Muscle of leg (tissue), 11 donors: ENCODE data around the gene IKBKG. TPM values are rescaled to one million over a fixed set of nuclear protein-coding genes. Genes with fewer than 3 reads are reported as not detected.
"Not testable (repeated sequence)": the region's sequence is repeated elsewhere in the genome, so short reads cannot be mapped to it uniquely, and the experiment has no call there.

Experiments used
- DNase-seq: peaks from one replicate; pipeline ENCODE4 v3.0.0; 2013
- H3K27ac ChIP-seq: one replicate; pipeline ENCODE4 v1.5.1; 2013; ENCODE audit warnings: mild to moderate bottlenecking, low read length, control low read depth
- H3K27me3 ChIP-seq: one replicate; pipeline ENCODE4 v1.6.1; 2013; ENCODE audit warnings: low read length; ENCODE audit not compliant: control insufficient read depth, insufficient read depth
- H3K36me3 ChIP-seq: one replicate; pipeline ENCODE4 v1.6.1; 2013; ENCODE audit warnings: low read length; ENCODE audit not compliant: control insufficient read depth, insufficient read depth
- H3K4me1 ChIP-seq: one replicate; pipeline ENCODE4 v1.6.1; 2013; ENCODE audit warnings: low read length; ENCODE audit not compliant: control insufficient read depth, insufficient read depth
- H3K4me3 ChIP-seq: one replicate; pipeline ENCODE4 v1.5.1; 2013; ENCODE audit warnings: low read length, control low read depth
- H3K9me3 ChIP-seq: replicated peaks from 2 replicates; pipeline ENCODE4 v1.6.1; 2013; ENCODE audit warnings: low read depth, low read length; ENCODE audit not compliant: control insufficient read depth
- WGBS: methylation state at CpG from one replicate; pipeline ENCODE4 v1.1.5; 2013; ENCODE audit warnings: missing lambda C conversion rate; ENCODE audit not compliant: insufficient coverage; 5-methylcytosine and 5-hydroxymethylcytosine counted together
- polyA plus RNA-seq, 8 donors: library from polyadenylated mRNA; unstranded; fragments of 120-200 nt; gene quantifications; one replicate each; pipeline versions ENCODE4 v1.2.1 to v1.2.3, GENCODE V29; 2013; ENCODE audit warnings: inconsistent platforms in 1 of 8, low replicate concordance in 1 of 8; ENCODE audit not compliant: insufficient read length in 8 of 8, insufficient read depth in 1 of 8
- total RNA-seq: library from RNA; stranded (reverse); fragments of 120-200 nt; gene quantifications from one replicate; pipeline ENCODE4 v1.2.4, GENCODE V29; 2013

IKBKG gene
- total and polyA plus RNA-seq, 9 donors, result 9.4 to 16.3 (median 13.6) TPM

DNA sequence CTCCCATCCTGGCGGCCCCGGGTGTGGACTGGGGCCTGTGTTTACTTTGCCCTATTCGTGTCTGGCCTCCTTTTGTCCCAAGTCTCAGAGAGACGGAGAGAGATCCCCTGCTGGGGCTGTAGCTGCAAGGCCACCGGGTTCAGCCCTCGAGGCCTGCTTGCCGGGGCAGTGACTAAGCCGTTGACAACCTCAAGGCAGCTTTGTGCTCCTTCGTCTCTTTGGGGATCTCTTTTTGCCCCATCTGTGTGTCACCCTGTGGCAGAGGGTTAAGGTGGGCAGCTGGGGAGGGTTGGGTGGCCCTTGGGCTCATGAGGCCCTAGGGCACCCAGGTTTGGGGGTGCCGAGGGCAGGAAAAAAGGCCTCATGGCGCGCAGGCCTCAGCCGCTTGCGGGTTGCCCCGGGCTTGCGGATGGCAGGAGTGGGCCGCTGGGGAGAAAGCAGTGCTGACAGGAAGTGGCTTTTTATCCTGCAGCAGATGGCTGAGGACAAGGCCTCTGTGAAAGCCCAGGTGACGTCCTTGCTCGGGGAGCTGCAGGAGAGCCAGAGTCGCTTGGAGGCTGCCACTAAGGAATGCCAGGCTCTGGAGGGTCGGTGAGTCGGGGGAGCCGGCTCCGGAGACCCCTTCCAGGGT lies 10.8 kb downstream of the IKBKG start:
- not testable (repeated sequence) for H3K4me1 ChIP-seq, H3K27me3 ChIP-seq, H3K4me3 ChIP-seq, DNase-seq, H3K27ac ChIP-seq, H3K9me3 ChIP-seq, H3K36me3 ChIP-seq
- no CpG with 5 or more reads among the region's 24 CpGs for WGBS

GRCh38 chrX:154558896-154559295 lies 11.5 kb downstream of the IKBKG start:
- H3K9me3 ChIP-seq, H3K27me3 ChIP-seq, H3K27ac ChIP-seq, H3K36me3 ChIP-seq, H3K4me3 ChIP-seq, H3K4me1 ChIP-seq, DNase-seq: not testable (repeated sequence)
- no CpG with 5 or more reads among the region's 21 CpGs for WGBS

- not testable (repeated sequence) for DNase-seq, H3K36me3 ChIP-seq, H3K27ac ChIP-seq, H3K4me1 ChIP-seq, H3K9me3 ChIP-seq, H3K4me3 ChIP-seq, H3K27me3 ChIP-seq
- no CpG with 5 or more reads among the region's 31 CpGs for WGBS
Observed at GRCh38 chrX:154560326-154560725, 12.9 kb downstream of the IKBKG start.

GRCh38 chrX:154562295-154562694 lies 14.9 kb downstream of the IKBKG start:
- not testable (repeated sequence) for H3K4me1 ChIP-seq, H3K36me3 ChIP-seq, H3K27ac ChIP-seq, H3K27me3 ChIP-seq, H3K4me3 ChIP-seq, DNase-seq, H3K9me3 ChIP-seq
- WGBS, result no CpG with 5 or more reads among the region's 10 CpGs

DNA sequence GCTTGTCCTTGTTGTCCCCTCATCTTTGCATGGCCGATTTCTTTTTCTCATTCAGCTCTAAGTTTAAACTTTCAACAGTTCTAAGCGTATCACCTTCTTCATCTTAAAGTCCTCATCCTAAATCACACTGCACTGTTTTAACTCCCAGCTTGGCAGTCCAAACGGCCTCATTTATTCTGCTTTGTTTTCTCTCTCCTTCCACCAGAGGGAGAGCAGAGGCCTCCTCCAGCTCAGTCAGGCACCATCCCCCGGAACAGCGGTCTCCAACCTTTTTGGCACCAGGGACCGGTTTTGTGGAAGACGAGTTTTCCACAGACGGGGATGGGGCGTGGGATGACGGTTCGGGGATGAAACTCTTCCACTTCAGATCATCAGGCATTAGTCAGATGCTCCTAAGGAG lies 22.9 kb downstream of the IKBKG start:
- not testable (repeated sequence) for H3K9me3 ChIP-seq, H3K27me3 ChIP-seq, H3K27ac ChIP-seq, H3K36me3 ChIP-seq, H3K4me3 ChIP-seq, DNase-seq, H3K4me1 ChIP-seq
- no CpG with 5 or more reads among the region's 11 CpGs for WGBS

DNA sequence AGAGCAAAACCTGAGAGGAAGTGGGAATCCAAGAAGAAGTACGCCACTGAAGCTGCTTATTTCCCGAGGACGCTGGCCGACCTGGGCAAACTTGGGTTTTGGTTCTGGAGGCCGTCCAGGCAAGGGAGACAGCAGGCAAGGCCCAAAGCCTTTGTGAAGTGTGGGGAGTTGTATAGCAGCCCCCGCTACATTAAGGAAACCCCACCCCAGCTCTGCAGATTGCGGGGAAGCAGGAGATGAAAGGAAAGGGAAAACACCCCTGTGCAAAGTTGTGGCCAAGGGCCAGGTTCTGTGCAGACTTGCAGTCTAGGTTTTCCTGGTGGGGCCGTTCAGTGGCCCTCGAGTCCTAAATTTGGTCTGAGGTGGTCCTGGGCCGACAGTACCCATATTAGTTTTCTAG lies 25.6 kb downstream of the IKBKG start:
- not testable (repeated sequence) for H3K36me3 ChIP-seq, DNase-seq, H3K4me1 ChIP-seq, H3K9me3 ChIP-seq, H3K27ac ChIP-seq, H3K4me3 ChIP-seq, H3K27me3 ChIP-seq
- no CpG with 5 or more reads among the region's 10 CpGs for WGBS

- DNase-seq, H3K4me1 ChIP-seq, H3K9me3 ChIP-seq, H3K27ac ChIP-seq, H3K36me3 ChIP-seq, H3K4me3 ChIP-seq, H3K27me3 ChIP-seq: not testable (repeated sequence)
- no CpG with 5 or more reads among the region's 5 CpGs for WGBS
Observed at GRCh38 chrX:154575076-154575475, 27.7 kb downstream of the IKBKG start.

DNA sequence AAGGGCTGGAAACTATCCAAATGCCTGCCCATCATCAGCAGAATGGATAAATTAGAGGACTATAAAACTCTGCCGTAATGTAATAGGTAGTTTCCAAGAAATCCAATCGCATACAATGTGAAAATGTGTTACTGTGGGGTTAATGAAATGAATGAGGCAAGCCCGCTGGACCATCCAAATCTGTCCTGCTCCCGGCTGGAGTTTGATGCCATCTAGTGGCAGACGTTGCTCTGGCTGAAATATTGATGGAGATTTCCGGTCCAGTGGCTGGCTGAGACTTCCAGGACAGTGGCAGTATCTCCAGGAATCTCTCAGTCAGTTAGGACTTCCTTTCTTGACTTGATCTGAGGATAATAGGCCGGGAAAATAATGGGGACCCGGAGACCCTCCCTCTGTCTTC lies 35.6 kb downstream of the IKBKG start:
- not testable (repeated sequence) for H3K4me3 ChIP-seq, DNase-seq, H3K36me3 ChIP-seq, H3K9me3 ChIP-seq, H3K27ac ChIP-seq, H3K4me1 ChIP-seq, H3K27me3 ChIP-seq
- no CpG with 5 or more reads among the region's 8 CpGs for WGBS

GRCh38 chrX:154584585-154585183 lies 37.3 kb downstream of the IKBKG start, which contains the start of gene CTAG1A:
Gene CTAG1A (plus strand): TSS chrX:154585133. CDS start chrX:154585207, 74 bp downstream.
- not testable (repeated sequence) for H3K27me3 ChIP-seq, H3K4me1 ChIP-seq, H3K27ac ChIP-seq, H3K9me3 ChIP-seq, H3K4me3 ChIP-seq, DNase-seq, H3K36me3 ChIP-seq
- WGBS, result no CpG with 5 or more reads among the region's 39 CpGs

GRCh38 chrX:154590415-154590814 lies 43.0 kb downstream of the IKBKG start:
- no CpG with 5 or more reads among the region's 13 CpGs for WGBS
- not testable (repeated sequence) for DNase-seq, H3K36me3 ChIP-seq, H3K27ac ChIP-seq, H3K4me1 ChIP-seq, H3K9me3 ChIP-seq, H3K27me3 ChIP-seq, H3K4me3 ChIP-seq

GRCh38 chrX:154592505-154592904 lies 45.1 kb downstream of the IKBKG start:
- Histone ChIP-seq H3K4me1 (no peaks in the 10 kb centered on the region), H3K36me3 (no peaks in the 10 kb centered on the region), H3K4me3 (no peak overlapping the region), H3K27me3 (peaks cover 2% of the 10 kb centered on the region), H3K27ac (no peak overlapping the region), H3K9me3 (no peaks in the 10 kb centered on the region)
- WGBS, result 95% methylated on average over 3 of the region's 5 CpGs
- DNase-seq, result no peak
